ENCODE results near the gene GPATCH4. TPM values are rescaled to one million over a fixed set of nuclear protein-coding genes. Genes with fewer than 3 reads are reported as not detected.

Gene GPATCH4
- total RNA-seq, 2 experiments from 2014 or later, result 35.3 to 36.3 TPM

- Mint-ChIP-seq H3K4me3 (no peak overlapping the region), H3K4me1 (ENCODE audit: low read depth) (peaks cover 16% of the 10 kb centered on the region), H3K9me3 (no peaks in the 10 kb centered on the region), H3K27ac (no peak overlapping the region), H3K36me3 (ENCODE audit: low read depth) (no peaks in the 10 kb centered on the region), H3K27me3 (peaks cover 89% of the 10 kb centered on the region)
- ChIA-PET CTCF (no interaction called here), POLR2A (no interaction called here)
- TF ChIP-seq CTCF (IDR thresholded peaks at IDR 0.05), result no peak
- Histone ChIP-seq H3K36me3 (ENCODE audit: insufficient read depth, low read length) (no peaks in the 10 kb centered on the region), H3K27me3 (ENCODE audit: control insufficient read depth in 1 of 2, insufficient read depth in 2 of 2, low read length in 2 of 2) (peaks cover 58 to 80% of the 10 kb centered on the region in 2 experiments), H3K4me1 (ENCODE audit: insufficient read depth, low read length) (peaks cover 15% of the 10 kb centered on the region), H3K4me3 (ENCODE audit: low read length) (no peak overlapping the region), H3K9me3 (ENCODE audit: control insufficient read depth in 1 of 2, insufficient read depth in 1 of 2, low read length in 2 of 2) (peaks cover 0 to 25% of the 10 kb centered on the region in 2 experiments), H3K27ac (ENCODE audit: low read depth in 1 of 2, low read length in 2 of 2) (no peak overlapping the region)
- intact Hi-C loops (cut with DNase I, micrococcal nuclease), result no loop called here
- no peak for DNase-seq
- ATAC-seq (ENCODE audit: poor library complexity), result no peak
Measured at GRCh38 chr1:156647351-156647750, 46.1 kb upstream of the GPATCH4 start.

- Mint-ChIP-seq H3K4me1 (ENCODE audit: low read depth) (peaks cover 18% of the 10 kb centered on the region), H3K36me3 (ENCODE audit: low read depth) (no peaks in the 10 kb centered on the region), H3K27me3 (peaks cover 86% of the 10 kb centered on the region), H3K4me3 (no peak overlapping the region), H3K9me3 (no peaks in the 10 kb centered on the region), H3K27ac (no peak overlapping the region)
- no peak overlapping the region for H3K27ac ChIP-seq (ENCODE audit: low read depth in 1 of 2, low read length in 2 of 2)
- peaks cover 0 to 23% of the 10 kb centered on the region in 2 experiments for H3K9me3 ChIP-seq (ENCODE audit: control insufficient read depth in 1 of 2, insufficient read depth in 1 of 2, low read length in 2 of 2)
- intact Hi-C loops (cut with DNase I, micrococcal nuclease), result no loop called here
- DNase-seq (no peak), ATAC-seq (ENCODE audit: poor library complexity) (no peak)
- POLR2A ChIA-PET, result no interaction called here
- peaks cover 59 to 78% of the 10 kb centered on the region in 2 experiments for H3K27me3 ChIP-seq (ENCODE audit: control insufficient read depth in 1 of 2, insufficient read depth in 2 of 2, low read length in 2 of 2)
- no peak for TF ChIP-seq CTCF (IDR thresholded peaks at IDR 0.05)
- H3K4me1 ChIP-seq (ENCODE audit: insufficient read depth, low read length), result peaks cover 20% of the 10 kb centered on the region
- H3K4me3 ChIP-seq (ENCODE audit: low read length), result no peak overlapping the region
- CTCF ChIA-PET, result no interaction called here
- H3K36me3 ChIP-seq (ENCODE audit: insufficient read depth, low read length), result no peaks in the 10 kb centered on the region
Measured at GRCh38 chr1:156646738-156647211, 45.5 kb upstream of the GPATCH4 start.

- ChIA-PET CTCF (interaction anchor here (1.4 kb wide), 1 partner anchor 44 kb away, joined by 3 read pairs; no protein-coding TSS in a partner anchor), POLR2A (no interaction called here)
- Histone ChIP-seq H3K4me3 (ENCODE audit: low read length) (no peak overlapping the region), H3K4me1 (ENCODE audit: insufficient read depth, low read length) (peaks cover 29% of the 10 kb centered on the region), H3K27ac (ENCODE audit: low read depth in 1 of 2, low read length in 2 of 2) (no peak overlapping the region), H3K27me3 (ENCODE audit: control insufficient read depth in 1 of 2, insufficient read depth in 2 of 2, low read length in 2 of 2) (peaks cover 59 to 78% of the 10 kb centered on the region in 2 experiments), H3K9me3 (ENCODE audit: control insufficient read depth in 1 of 2, insufficient read depth in 1 of 2, low read length in 2 of 2) (peaks cover 0 to 17% of the 10 kb centered on the region in 2 experiments), H3K36me3 (ENCODE audit: insufficient read depth, low read length) (no peaks in the 10 kb centered on the region)
- H3K27me3 Mint-ChIP-seq, result peaks cover 86% of the 10 kb centered on the region
- no peak overlapping the region for H3K27ac Mint-ChIP-seq
- no peaks in the 10 kb centered on the region for H3K36me3 Mint-ChIP-seq (ENCODE audit: low read depth)
- peaks cover 28% of the 10 kb centered on the region for H3K4me1 Mint-ChIP-seq (ENCODE audit: low read depth)
- TF ChIP-seq CTCF (IDR thresholded peaks at IDR 0.05), result no peak
- H3K4me3 Mint-ChIP-seq, result no peak overlapping the region
- DNase-seq, result no peak
- intact Hi-C loops (cut with DNase I, micrococcal nuclease), result no loop called here
- no peaks in the 10 kb centered on the region for H3K9me3 Mint-ChIP-seq
- ATAC-seq (ENCODE audit: poor library complexity), result no peak
Measured at GRCh38 chr1:156645666-156646065, 44.4 kb upstream of the GPATCH4 start.
